Thyroid gland (tissue), 4 donors: ENCODE data around the gene SERPINA5.

Experiments
- CTCF ChIP-seq, 6 experiments: fragments of 200-600 bp in 3 of 6; fragments of 450-650 bp in 3 of 6; sonication (generic) in 3 of 6; IDR thresholded peaks; one replicate each; pipeline ENCODE4 v1.5.1; 2016 to 2019; ENCODE audit warnings: antibody characterized with exemption in 6 of 6, mild to moderate bottlenecking in 2 of 6, inconsistent platforms in 1 of 6, moderate library complexity in 1 of 6
- POLR2A ChIP-seq, 2 donors: fragments of 450-650 bp; IDR thresholded peaks; one replicate each; pipeline ENCODE4 v1.6.1; 2017; ENCODE audit warnings: antibody characterized with exemption in 2 of 2, mild to moderate bottlenecking in 2 of 2, moderate library complexity in 1 of 2

- TF ChIP-seq POLR2A (IDR thresholded peaks at IDR 0.05) (no peak), CTCF (IDR thresholded peaks at IDR 0.05) (no peak)
Observed at GRCh38 chr14:94598506-94598815, 17.2 kb downstream of the SERPINA5 start.
